Hematopoietic multipotent progenitor cell treated with erythropoietin and hydrocortisone succinate and interleukin-3 and kit ligand, for 17 days (in vitro differentiated cells): ENCODE data around the gene C2orf66.

Experiments used
- DNase-seq: peaks from one replicate; pipeline ENCODE4 v3.0.0-alpha.2; 2015; ENCODE audit warnings: low spot score

Gene C2orf66

DNA sequence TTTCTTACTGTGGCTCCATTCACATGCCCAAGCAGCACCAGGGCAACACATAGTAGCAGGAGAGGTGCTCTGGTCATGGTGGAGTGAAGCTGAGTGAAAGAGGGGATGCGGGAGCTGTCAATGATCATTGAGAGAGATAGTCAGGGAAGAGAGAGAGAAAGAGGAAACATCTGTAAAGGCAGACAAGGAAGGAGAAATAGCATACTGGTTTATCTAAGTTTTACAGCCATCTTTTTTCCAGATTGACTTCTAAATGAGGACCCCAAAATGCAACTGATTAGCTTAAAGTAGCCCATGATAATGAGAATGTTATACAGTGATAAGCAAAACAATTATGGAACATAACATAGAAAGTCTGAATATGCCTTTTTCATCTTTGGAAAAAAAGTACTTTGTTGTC lies at the start of gene C2orf66:
Gene C2orf66, minus strand, starts transcription at position 96 of the 400 bp plus-strand sequence. Its CDS starts 19 bp downstream, at position 77.
- no peak for DNase-seq

- no peak for DNase-seq
Measured at GRCh38 chr2:196854629-196855028, 45.5 kb upstream of the C2orf66 start.

DNA sequence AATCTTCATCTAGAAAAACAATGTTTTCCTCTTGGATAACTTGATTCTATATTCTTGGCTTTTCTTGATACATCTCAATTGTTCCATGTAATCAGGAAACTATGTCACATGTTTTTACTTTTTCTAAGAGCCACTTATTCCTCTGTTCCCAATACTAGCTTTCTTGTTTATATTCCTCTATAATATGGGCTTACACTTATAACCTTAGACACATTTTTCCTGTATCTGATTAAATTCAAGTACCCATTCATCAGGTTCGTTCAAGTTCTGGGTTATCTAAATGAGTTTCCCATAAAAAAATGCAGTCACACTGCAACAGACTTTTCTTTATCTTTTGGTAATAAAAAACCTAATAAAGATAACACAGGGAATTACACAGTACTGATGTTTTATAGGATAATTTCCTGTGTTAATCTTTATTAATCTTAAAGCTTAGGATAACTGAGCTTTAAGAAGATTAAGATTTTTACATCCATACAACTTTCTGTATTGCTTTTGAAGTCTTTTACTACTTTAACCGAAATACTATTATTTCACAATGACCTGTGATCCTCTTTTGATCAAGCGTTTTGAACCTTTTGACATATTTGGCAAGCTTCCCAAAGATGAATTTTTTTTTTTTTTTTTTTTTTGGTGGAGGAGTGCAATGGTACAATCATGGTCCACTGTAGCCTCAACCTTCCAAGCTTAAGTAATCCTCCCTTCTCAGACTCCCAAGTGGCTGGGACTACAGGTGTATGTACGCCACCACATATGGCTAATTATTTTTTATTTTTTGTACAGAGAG lies 44.3 kb upstream of the C2orf66 start:
- no peak for DNase-seq

DNA sequence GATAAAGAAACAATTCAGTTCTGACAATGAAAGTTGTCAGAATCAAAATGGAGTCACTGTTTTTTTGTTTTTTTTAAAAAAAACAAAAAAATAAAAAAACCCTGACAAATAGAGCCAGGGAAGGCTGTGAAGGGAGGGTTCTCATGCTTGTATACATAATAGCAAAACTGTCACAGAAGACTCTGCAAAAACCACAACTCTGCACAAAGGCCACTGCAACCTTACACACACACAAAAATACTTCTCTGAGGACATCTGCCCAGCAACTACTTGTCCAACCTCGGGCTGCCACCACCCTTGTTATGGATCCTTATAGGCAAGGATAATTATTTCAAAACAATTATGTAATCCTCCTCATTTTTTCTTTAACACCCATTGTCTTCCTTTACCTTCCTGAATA lies 41.9 kb upstream of the C2orf66 start:
- DNase-seq, result no peak

DNA sequence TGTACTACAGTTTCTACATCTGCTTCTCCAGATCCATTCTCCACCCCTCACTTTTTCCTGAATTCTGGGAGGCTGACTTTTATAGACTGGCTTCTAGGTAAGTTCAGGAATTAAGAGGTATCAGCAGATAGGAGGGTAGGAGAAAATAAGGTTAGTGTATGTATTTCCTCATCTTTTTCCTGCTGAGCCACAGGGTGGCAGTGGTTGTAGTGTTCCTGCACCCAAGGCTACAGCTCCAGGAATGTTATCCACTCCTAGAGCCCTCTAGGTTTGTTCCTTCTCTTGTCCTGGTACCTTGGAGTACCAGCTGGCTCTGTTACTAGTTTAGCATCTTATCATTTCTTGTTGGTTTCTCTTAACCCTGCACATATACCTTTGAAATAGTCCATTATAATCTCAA lies 40.7 kb upstream of the C2orf66 start:
- DNase-seq, result no peak

DNA sequence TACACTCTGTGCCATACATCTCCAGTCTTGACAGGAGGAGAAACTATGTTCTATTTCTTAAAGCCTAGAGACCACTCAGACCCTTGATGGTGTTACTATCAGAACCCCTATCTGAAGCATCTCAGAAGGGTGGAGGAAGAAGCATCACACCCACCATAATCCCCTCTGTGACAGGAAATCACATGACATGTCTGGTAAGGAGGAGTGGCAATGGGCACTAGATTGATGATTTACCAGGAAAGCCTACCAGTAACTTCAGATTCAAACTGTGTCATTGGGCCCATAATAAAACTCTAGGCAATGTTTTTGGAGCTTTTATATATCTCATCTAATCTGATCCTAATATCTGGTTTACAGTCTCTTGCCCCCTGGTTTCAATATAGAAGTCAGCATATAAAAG lies 37.1 kb upstream of the C2orf66 start:
- DNase-seq, result no peak

DNA sequence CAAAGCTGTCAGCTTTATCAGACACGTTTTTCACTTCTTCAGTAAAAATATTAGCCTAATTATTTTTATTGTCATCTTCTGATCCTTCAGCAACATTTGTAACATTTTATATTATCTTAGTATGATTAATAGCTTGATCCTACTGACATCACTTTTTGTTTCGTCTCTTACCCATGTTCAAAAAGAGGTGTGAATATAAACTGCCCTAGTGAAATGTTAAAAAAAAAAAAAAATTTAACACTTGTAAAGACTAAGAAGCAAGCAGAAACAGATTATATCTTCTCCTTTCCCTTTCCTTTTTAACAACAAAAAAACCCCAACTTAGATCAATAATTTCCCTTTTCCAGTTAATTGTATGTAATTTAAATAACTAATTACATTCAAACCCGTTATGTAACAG lies 36.2 kb upstream of the C2orf66 start:
- no peak for DNase-seq

GRCh38 chr2:196840171-196840570 lies 31.0 kb upstream of the C2orf66 start:
- no peak for DNase-seq

DNA sequence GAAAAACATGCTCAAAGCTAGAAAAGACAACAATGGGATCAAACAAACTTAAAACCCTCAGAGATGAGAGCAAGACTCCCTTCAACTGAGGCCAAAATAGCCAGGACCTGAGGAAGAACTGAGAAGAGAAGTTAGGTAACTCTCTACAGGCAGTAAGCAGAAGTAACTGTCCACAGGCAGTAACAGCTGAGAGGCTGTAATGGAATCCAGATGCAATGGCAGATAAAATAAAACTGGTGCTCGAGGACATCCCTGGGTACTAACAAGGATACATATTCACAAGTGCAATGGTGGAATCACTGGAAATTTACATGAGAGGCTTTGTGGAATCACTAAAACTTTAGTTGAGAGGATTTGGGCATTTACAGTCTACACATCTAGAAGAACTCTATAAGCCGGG lies 30.4 kb upstream of the C2orf66 start:
- no peak for DNase-seq

DNA sequence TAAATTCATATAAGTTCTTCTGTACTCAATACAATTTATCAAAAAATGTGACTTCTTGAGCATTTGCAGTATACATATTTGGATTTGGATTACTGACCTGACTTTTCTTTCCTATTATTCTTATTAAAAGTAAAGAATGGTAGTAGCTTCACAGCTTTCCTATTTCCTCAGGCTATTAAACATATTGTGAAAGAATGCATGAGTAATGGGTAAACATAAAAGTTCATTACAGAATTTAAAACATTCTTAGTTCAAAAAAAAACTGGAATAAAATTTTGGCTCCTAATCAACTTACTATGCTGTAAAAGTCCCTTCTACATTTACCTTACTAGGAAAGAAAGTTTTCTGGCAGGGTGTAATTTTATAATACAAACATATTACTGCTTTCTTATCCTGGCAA lies 27.3 kb upstream of the C2orf66 start:
- DNase-seq, result no peak

- no peak for DNase-seq
Measured at GRCh38 chr2:196830701-196831100, 21.5 kb upstream of the C2orf66 start.

DNA sequence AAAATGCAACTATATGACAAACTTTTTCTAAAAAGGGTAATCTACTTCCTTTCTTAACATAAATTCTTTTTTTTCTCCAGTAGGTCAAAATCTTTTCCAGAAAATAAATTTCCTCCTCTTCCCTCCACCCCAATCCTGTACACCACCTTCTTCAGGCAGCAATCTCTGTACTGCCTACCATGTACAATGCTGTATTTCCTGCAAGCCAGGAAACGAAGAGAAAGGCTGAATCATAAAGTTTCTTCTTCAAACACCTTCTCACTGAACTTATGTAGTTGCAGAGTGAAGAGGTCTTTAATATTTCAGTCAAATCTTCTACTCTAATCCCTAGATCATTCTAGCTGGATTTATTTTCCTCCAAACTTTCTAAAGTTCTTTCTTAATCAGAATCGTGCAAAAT lies 18.2 kb upstream of the C2orf66 start:
- DNase-seq, result no peak

- DNase-seq, result no peak
Measured at GRCh38 chr2:196823750-196824522, 14.8 kb upstream of the C2orf66 start.

DNA sequence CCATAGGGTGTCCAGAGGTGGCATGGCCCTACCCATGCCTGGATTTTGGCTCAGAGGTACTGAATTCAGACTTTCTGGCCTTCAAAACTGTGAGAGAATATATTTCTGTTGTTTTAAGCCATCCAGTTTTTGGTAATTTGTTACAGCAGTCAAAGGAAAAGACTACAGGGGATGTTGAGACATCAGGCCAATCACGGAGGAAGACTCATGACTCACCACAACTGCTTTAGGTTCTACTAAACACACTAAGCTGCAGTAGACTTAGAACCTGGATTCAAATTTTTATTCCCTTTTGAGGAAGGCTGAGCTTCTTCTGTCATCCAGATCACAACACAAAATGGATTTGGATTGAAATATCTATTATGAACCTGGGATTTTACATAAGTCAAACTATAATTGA lies 12.0 kb upstream of the C2orf66 start:
- DNase-seq, result no peak

- DNase-seq, result no peak
Measured at GRCh38 chr2:196808083-196808665, 981 bp downstream of the C2orf66 start.

DNA sequence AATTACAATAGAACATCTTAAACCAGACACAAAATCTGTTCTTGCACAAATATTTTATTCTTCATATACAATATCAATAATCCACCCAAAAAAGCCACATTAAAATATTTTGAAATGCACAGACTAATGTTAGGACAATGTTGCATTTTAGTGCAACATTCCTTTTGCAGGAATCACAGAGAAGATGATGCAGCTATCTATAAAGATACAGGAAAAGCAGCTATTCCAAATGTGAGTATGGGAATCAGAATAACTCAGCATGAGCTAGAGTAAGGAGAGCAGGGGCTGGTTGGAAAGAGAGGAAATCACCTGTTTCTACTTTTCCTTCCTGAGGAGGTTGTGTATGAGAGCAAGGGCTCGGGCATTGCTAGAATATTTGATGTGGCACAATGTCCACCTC lies 4.8 kb downstream of the C2orf66 start:
- DNase-seq, result no peak

DNA sequence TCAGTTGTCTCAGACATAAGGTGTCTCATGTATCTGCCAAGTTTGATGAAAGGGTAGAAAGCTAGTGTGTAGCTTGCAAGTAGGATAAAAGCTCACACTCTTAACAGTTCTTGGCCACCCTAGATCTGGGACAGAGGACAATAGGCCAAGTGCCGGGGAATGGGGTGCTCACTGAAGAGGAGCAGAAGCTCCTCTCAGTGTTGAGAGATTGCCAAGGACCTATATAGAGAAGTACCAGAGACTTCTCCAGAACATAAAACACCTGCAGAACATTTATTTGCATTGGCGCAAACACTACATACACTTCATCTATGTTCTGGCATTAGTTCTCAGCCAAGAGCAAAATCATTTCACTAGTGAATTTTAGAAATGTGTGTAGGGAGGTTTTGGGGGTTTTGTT lies 6.8 kb downstream of the C2orf66 start:
- no peak for DNase-seq

- no peak for DNase-seq
Measured at GRCh38 chr2:196801674-196802261, 7.4 kb downstream of the C2orf66 start.

DNA sequence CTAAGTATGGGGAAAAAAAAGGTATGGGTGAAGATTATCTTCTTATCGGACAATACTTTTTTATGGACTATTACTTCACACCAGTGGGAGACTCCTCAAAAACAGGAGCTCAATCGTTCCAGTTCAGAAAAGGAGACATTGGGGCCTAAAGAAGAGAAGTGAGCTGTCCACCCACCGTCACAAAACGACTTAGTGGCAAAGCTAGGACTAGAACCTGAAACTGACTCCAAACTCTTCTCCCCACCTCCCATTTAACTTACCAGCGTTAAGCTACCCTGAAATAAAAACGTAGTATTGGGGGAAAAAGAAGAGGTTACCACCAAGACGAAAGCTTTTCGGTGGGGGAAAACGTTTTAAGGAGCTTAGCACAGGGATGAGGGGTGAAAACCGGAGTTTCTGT lies 10.2 kb downstream of the C2orf66 start:
- no peak for DNase-seq

DNA sequence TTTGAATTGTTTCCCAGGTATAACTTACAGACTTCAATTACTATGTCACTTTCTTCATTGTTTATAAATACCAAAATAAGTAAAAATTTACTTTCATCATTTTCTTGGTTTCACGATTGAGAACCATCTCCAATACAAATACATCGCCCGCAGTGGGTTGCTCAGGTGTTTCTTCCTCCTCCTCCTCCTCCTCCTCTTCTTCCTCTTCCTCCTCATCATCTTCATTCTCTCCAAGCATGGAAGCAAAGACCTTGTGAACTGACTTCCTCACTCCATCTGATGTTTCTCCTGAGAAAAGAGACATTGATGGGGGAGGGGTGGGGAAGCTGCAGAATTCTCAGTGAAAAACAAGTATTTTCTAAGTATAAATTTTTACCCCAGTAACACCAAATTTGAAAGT lies 16.3 kb downstream of the C2orf66 start:
- no peak for DNase-seq

DNA sequence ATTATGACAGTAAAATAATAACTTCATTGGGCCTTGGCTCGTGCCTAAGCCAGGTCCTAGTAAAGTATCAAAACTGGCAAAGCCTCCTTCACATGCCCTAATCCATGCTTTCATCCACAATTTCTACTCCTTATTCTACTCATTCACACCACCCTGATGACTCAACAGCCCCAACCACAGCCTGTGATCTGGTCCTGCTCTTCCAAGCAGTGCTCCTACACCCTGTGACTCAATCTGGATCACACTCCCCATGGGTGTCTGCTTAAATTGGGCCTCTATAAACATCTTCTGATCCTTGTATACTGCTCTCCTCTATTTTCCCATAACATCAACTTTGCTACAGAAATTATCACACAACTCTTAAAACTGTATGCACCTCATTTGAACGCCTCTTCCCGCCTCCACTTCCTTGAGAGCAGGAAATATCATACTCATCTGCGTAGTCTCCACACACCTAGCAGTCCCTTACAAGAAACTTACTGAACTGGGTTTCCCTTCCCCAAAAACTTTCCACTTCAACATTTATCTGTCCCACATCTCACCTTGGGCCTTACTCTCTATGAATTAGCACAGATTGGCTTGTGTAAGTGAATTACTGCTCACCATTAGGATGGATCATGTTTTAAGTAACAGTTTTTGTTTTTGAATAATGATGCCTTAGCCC lies 25.6 kb downstream of the C2orf66 start:
- DNase-seq, result no peak

GRCh38 chr2:196767101-196767500 lies 42.1 kb downstream of the C2orf66 start:
- DNase-seq, result no peak
